ENCODE results near the gene FYTTD1. TPM values are rescaled to one million over a fixed set of nuclear protein-coding genes. Genes with fewer than 3 reads are reported as not detected.
A peak's percentile ranks its signal among the peaks of the same experiment; 100 is the strongest.

FYTTD1 gene
- total RNA-seq, 1 donor from 2014 or later = 24.5 TPM

DNA sequence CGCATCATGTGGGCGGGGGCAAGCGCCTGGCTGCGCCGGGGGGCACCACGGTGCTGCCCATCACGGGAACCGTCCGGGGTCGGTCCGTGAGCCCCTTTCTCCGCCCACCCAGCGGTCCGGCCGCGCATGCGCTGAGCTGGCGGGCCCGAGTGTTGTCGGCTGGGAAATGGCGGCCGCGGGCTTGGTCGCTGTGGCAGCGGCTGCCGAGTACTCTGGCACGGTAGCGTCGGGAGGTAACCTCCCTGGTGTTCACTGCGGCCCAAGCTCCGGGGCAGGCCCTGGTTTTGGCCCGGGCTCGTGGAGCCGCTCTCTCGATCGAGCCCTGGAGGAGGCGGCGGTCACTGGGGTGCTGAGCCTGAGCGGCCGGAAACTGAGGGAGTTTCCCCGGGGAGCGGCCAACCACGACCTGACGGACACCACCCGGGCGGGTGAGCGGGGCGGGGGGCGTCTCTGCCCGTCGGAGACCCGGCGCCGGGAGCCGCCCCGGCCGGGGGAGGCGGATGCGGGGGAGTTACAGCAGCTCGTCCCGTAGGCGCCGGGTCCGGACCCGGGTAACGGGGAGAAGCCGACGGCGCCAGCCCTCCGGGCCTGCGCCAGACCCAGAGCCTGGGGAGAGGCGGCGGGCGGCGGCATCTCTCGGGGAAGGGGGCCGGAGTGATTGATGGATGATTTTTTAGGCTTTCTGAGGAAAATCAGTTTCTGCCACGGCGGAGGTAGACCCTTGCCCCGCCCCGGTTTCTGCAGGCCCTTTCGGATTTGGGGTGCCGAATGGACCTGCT lies 41.6 kb downstream of the FYTTD1 start, which contains the start of gene LRCH3:
TSS of gene LRCH3 (plus strand) at position 142 of the 779 bp plus-strand sequence. CDS start at position 167, 25 bp downstream.
- DNase-seq (ENCODE audit: low read depth) = no peak
- Histone ChIP-seq H3K27me3 (ENCODE audit: control insufficient read depth, insufficient read depth, low read length) (no peaks in the 10 kb centered on the region), H3K36me3 (ENCODE audit: control insufficient read depth, insufficient read depth, low read length) (no peaks in the 10 kb centered on the region), H3K4me3 (ENCODE audit: low read depth, low read length) (peak within 1 kb of the TSS; percentile 90)
- TF ChIP-seq, protein P1, sequence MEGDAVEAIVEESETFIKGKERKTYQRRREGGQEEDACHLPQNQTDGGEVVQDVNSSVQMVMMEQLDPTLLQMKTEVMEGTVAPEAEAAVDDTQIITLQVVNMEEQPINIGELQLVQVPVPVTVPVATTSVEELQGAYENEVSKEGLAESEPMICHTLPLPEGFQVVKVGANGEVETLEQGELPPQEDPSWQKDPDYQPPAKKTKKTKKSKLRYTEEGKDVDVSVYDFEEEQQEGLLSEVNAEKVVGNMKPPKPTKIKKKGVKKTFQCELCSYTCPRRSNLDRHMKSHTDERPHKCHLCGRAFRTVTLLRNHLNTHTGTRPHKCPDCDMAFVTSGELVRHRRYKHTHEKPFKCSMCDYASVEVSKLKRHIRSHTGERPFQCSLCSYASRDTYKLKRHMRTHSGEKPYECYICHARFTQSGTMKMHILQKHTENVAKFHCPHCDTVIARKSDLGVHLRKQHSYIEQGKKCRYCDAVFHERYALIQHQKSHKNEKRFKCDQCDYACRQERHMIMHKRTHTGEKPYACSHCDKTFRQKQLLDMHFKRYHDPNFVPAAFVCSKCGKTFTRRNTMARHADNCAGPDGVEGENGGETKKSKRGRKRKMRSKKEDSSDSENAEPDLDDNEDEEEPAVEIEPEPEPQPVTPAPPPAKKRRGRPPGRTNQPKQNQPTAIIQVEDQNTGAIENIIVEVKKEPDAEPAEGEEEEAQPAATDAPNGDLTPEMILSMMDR (IDR thresholded peaks at IDR 0.05; ENCODE audit: insufficient read depth, low read length, poor library complexity, severe bottlenecking) = no peak

DNA sequence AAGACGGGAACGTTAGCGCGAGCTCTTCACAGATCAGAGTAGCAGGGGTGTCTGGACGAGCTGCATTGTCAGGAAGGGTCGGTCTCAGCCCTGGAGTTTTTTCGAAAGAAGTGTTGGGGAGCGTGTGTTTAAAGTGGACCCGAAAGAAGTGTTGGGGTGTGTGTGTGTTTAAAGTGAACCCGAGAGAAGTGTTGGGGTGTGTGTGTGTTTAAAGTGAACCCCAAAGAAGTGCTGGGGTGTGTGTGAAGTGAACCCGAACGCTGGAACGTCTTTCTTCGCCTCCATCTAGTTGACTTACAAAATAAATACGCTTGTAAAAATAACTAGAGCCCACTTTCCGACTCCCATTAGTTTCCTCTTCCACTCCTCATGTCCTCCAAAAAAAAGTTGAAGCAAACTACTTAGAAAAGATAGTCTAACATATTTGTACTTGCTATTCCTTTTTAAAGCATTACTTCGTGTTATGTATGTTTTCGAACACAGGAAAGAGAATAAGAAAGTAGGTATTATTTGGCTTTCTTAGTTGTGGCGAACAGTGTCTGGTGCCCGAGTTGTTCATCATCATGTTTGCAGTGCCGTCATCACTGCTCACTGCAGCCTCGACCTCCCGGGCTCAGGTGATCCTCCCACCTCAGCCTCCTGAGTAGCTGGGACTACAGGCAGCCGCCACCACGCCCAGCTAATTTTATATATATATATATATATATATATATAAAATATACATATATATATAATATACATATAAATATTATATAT lies 42.4 kb downstream of the FYTTD1 start:
- TF ChIP-seq, protein P1 (IDR thresholded peaks at IDR 0.05; ENCODE audit: insufficient read depth, low read length, poor library complexity, severe bottlenecking) = no peak
- Histone ChIP-seq H3K4me3 (ENCODE audit: low read depth, low read length) (peak overlapping the region; percentile 90), H3K36me3 (ENCODE audit: control insufficient read depth, insufficient read depth, low read length) (no peaks in the 10 kb centered on the region), H3K27me3 (ENCODE audit: control insufficient read depth, insufficient read depth, low read length) (no peaks in the 10 kb centered on the region)
- DNase-seq (ENCODE audit: low read depth) = no peak

DNA sequence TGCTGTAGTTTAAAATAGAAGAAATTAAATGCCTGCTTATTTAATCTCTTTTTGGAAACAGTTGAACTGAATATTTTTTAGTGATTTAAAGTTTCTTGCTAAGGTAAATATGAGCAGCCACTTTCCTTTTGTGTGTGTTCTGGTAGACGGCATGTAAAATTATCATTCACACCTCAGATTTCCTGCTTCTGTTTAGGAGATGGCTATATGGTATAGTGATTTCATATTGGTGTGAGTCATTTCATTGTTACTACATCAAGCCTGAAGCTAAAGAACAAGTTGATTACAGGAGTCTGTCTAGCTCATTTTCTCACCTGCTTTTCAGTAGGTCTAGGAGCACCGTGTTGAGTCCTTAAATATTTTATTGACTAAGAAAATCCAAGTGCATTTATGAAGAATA lies 43.6 kb downstream of the FYTTD1 start:
- DNase-seq (ENCODE audit: low read depth) = no peak
- TF ChIP-seq, protein P1 (IDR thresholded peaks at IDR 0.05; ENCODE audit: insufficient read depth, low read length, poor library complexity, severe bottlenecking) = no peak
- Histone ChIP-seq H3K4me3 (ENCODE audit: low read depth, low read length) (no peak overlapping the region), H3K27me3 (ENCODE audit: control insufficient read depth, insufficient read depth, low read length) (no peaks in the 10 kb centered on the region), H3K36me3 (ENCODE audit: control insufficient read depth, insufficient read depth, low read length) (no peaks in the 10 kb centered on the region)

DNA sequence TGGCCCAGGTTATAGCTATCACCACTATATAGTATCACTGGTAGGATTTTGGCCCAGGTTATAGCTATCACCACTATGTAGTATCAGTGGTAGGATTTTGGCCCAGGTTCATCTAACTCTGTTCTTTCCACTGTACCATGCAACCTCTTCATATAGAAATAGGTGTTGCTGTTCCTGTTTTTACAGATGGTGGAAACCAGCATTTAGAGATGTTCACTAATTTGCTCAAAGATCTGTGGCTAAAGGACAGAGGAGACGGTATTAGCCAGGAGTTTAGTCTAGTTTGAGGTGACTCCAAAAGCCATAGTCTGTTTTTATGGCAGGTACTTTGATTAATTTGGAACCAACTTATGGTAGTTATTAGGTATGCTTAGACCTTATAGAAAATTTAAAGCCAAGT lies 44.4 kb downstream of the FYTTD1 start:
- H3K27me3 ChIP-seq (ENCODE audit: control insufficient read depth, insufficient read depth, low read length) = no peaks in the 10 kb centered on the region
- no peak for DNase-seq (ENCODE audit: low read depth)
- H3K36me3 ChIP-seq (ENCODE audit: control insufficient read depth, insufficient read depth, low read length) = no peaks in the 10 kb centered on the region
- TF ChIP-seq, protein P1 (IDR thresholded peaks at IDR 0.05; ENCODE audit: insufficient read depth, low read length, poor library complexity, severe bottlenecking) = no peak
- no peak overlapping the region for H3K4me3 ChIP-seq (ENCODE audit: low read depth, low read length)

DNA sequence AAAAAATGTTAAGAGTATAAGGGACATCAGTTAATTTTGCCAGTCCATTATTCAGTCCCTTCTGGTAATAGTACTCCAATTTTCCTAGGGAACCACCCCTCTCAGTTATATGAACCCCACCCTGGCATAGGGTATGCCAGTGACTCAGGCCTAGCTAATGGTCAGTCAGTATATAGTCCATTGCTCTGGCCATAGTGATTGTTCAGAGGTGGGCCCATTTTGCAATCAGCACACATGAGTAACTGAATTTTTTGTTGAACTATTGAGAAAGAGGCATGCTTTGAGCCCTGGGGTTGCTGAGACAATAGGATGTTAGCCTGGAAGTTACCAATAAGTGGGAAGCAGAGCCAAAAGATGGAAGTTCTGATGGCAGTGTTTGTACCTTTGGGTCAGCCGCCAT lies 45.5 kb downstream of the FYTTD1 start:
- TF ChIP-seq, protein P1 (IDR thresholded peaks at IDR 0.05; ENCODE audit: insufficient read depth, low read length, poor library complexity, severe bottlenecking) = no peak
- H3K27me3 ChIP-seq (ENCODE audit: control insufficient read depth, insufficient read depth, low read length) = no peaks in the 10 kb centered on the region
- DNase-seq (ENCODE audit: low read depth) = no peak
- no peak overlapping the region for H3K4me3 ChIP-seq (ENCODE audit: low read depth, low read length)
- no peaks in the 10 kb centered on the region for H3K36me3 ChIP-seq (ENCODE audit: control insufficient read depth, insufficient read depth, low read length)
